Measurements from ENCODE around the gene LRRC31.

The LRRC31 gene

GRCh38 chr3:169869484-169870220, at the start of gene LRRC31:
Gene LRRC31 (minus strand): TSS chr3:169869935. CDS start chr3:169869807, 128 bp downstream.
- DNase-seq = no peak
- intact Hi-C loops (cut with DNase I) = no loop called here

GRCh38 chr3:169914321-169914720, 44.6 kb upstream of the LRRC31 start:
- no peak for DNase-seq
- intact Hi-C loops (cut with DNase I) = no loop called here

- no peak for DNase-seq
- intact Hi-C loops (cut with DNase I) = no loop called here
Observed at GRCh38 chr3:169913323-169913722, 43.6 kb upstream of the LRRC31 start.

GRCh38 chr3:169911272-169911671, 41.5 kb upstream of the LRRC31 start, which contains the start of gene SAMD7:
Gene SAMD7 (plus strand): TSS chr3:169911572. CDS start chr3:169919499, 7,927 bp downstream.
- intact Hi-C loops (cut with DNase I) = no loop called here
- DNase-seq = no peak

DNA sequence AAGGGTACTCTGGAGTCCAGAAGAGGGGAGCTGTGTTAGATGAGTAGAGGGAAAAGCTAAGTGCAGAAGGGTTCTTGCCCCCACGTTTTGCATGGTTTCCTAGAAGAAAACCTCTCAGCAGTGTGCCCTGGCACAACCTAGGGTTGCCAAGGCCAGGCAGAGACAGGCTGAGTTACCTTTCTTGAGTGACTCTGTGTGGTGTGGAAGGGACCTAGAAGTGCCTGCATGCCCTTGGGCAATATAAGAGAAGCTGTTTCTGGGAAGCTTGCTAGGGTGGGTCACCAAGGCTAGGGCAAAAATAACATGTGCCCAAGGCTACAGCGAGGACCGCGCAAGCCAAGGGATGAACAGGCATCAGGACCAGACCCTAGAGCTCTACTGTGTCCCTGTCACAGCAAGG, 38.2 kb upstream of the LRRC31 start:
- no peak for DNase-seq
- intact Hi-C loops (cut with DNase I) = no loop called here

GRCh38 chr3:169907476-169907875, 37.7 kb upstream of the LRRC31 start:
- intact Hi-C loops (cut with DNase I) = no loop called here
- no peak for DNase-seq

- intact Hi-C loops (cut with DNase I) = no loop called here
- DNase-seq = no peak
Observed at GRCh38 chr3:169905404-169905803, 35.7 kb upstream of the LRRC31 start.

GRCh38 chr3:169901453-169901852, 31.7 kb upstream of the LRRC31 start:
- intact Hi-C loops (cut with DNase I) = no loop called here
- DNase-seq = no peak

- DNase-seq = no peak
- intact Hi-C loops (cut with DNase I) = no loop called here
Observed at GRCh38 chr3:169897284-169897683, 27.5 kb upstream of the LRRC31 start.

DNA sequence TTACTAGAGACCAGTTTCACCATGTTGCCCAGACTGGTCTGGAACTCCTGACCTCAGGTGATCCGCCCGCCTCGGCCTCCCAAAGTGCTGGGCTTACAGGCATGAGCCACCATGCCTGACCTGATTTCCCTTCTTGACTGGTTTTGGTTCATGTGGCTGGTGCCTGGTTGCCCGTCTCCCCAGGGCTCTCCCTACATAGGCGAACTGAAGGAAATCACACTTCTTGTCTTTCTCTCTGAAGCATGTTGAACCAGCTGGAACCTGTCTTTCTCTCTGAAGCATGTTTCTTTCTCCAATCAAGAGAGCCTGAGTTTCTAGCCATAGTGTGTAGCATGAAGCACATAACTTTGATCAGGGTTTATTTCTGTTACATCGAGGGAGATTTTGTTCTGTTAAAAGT, 25.3 kb upstream of the LRRC31 start:
- intact Hi-C loops (cut with DNase I) = no loop called here
- no peak for DNase-seq

GRCh38 chr3:169894110-169894509, 24.4 kb upstream of the LRRC31 start:
- DNase-seq = no peak
- intact Hi-C loops (cut with DNase I) = no loop called here

DNA sequence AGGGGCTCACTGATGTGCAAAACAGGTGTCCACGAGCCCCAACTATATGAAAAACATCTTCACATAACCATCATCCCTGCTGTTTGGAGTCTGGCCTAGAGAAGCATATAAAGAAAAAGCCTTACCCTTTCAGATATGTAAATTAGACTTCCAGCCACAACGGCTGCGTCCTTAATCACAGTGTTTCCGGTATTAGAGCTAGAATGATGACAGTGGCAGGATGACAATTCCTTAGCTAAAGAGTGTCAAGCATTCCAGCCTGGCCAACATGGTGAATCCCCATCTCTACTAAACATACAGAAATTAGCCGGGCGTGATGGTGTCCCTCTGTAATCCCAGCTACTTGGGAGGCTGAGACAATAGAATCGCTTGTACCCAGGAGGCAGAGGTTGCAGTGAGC, 22.2 kb upstream of the LRRC31 start:
- DNase-seq = no peak
- intact Hi-C loops (cut with DNase I) = no loop called here

- intact Hi-C loops (cut with DNase I) = no loop called here
Observed at GRCh38 chr3:169886671-169887070, 16.9 kb upstream of the LRRC31 start.

GRCh38 chr3:169880576-169881250, 11.0 kb upstream of the LRRC31 start:
- DNase-seq = no peak
- intact Hi-C loops (cut with DNase I) = no loop called here

More at GRCh38 chr3:169886671-169887070, 16.9 kb upstream of the LRRC31 start:
- DNase-seq = peak; percentile 35 to 88 (median 62)

GRCh38 chr3:169879845-169880575, 10.3 kb upstream of the LRRC31 start:
- intact Hi-C loops (cut with DNase I) = no loop called here
- DNase-seq = no peak

DNA sequence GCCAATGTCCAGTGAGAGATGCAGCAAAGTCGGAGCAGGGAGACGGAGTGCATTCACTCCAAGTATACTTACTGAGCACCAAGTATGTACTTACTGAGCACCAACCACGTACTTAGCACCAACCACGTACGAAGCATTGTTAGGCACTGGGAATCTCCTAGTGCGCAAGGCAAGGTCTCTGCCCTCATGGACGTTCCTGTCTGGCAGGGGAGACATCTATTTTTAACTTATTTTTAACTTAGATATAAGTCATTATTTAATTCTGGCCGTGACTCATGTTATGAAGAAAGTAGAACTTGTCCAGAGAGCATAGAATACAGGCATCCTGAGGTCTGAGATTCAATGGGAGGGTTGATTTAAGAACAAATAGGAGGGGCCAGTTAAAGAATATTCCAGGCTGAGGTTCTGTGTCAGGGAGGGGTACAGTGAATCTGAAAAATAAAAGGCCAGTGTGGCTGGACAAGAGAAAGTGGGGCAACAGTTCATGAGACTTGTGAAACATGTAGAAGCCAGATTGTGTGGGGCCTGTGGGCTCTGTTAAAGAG, 9.3 kb upstream of the LRRC31 start:
- no peak for DNase-seq
- intact Hi-C loops (cut with DNase I) = no loop called here

DNA sequence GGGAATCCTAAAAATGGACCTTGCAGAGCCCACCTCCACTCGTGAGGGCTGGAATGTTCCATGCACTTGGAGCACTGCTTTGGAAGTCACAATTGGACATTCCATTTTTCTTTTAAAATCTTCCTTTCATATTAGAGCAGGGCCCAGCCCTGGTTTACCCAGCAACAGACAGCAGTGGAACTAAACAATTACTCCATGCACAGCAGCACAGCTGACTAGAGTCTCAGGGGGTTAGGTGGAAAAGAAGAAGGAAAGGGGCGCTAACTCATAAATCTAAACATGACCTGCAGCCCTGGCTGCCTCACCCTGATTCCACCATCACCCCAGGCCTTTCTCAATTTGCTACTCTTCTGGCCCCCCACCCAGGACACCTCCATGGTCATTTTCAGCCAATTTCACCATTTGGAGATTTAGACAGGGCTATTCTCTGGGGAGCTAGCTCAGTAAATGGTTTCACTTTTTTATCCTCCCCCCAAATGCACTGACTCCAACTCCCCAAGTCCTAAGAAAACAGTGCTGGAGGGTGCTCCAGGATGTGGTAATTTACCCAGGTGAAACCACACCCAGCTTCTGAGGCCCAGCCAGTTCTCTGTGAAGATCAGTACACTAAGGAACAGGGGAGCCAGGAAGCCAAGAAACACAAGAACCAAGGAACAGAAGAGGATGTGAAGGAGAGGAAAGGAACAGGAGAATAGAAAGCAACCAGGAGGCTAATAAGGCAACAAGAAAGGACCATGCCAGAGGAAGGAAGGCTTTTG, 1.6 kb upstream of the LRRC31 start:
- intact Hi-C loops (cut with DNase I) = no loop called here
- DNase-seq = no peak

DNA sequence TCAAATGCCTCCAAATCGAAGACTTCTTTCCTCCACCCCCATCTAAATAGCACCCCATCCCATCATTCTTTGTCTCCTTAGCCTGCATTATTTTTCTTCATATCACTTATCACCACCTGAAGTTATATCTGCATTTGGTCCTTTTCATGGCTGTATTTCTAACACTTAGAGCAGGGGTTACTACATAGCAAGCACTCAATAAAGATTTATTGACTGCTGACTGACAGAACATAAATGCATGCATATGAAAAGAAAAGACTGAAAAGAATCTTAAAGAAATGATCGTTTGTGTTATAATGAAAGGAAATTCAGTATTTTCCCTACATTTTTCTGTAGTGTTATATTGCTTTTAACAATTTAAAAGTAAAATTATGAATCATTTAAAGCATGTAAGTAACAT, 1.4 kb downstream of the LRRC31 start:
- intact Hi-C loops (cut with DNase I) = no loop called here
- no peak for DNase-seq

DNA sequence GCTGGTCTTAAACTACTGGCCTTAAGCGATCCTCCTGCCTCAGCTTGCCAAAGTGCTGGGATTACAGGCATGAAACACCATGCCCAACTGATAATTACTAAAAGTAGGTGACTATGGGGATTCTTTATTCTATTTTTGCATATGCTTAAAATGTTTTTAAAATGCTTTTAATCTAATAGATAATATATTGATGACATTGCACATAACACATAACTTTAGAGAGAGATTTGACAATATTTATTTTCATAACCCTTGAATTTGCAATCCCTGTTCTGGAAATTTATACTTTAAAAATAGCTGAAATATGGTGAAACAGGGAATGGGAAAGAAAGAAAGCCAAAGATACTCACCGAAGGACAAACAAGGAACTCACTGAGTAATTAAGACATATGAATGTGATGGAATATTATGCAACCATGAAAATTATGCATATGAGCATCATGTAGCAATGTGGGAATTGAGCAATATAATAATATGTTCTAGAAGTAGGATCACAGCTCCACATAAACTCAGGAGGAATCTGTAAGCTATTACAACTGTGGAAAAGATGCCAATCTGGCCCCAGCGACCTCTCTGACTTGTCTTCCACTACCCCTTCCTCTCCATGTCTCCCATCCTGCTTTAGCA, 2.0 kb downstream of the LRRC31 start:
- intact Hi-C loops (cut with DNase I) = no loop called here
- no peak for DNase-seq

DNA sequence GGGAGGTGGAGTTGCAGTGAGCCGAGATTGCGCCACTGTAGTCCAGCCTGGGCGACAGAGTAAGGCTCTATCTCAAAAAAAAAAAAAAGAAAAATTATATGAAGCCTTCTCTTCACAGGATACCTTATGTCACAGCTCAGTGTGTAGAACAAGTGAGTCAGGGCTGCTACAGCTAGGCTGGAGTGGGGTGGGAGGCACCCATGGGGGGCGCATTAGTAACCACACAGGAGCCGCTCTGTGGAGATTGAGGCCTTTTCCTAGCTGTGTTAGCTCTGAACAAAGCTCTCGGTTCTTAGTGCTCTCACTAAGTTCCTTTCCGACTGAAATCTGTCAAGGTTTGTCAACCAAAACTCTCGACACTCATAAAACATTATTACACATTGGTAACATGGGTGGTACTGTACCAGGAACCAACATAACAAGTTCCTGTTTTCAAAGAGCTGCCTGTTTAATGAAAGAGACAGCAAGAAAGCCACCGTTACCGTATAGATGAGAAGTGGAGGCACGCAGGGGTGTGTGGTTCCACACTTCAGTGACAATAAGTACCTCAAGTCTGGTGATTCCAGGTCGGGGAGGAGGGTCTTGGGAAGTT, 4.5 kb downstream of the LRRC31 start:
- intact Hi-C loops (cut with DNase I) = no loop called here
- no peak for DNase-seq

Measured in posterior cingulate gyrus (tissue), 11 donors.